ENCODE data around the gene LIMK1.
"Not testable (repeated sequence)": the region's sequence is repeated elsewhere in the genome, so short reads cannot be mapped to it uniquely, and the experiment has no call there.

Gene LIMK1

DNA sequence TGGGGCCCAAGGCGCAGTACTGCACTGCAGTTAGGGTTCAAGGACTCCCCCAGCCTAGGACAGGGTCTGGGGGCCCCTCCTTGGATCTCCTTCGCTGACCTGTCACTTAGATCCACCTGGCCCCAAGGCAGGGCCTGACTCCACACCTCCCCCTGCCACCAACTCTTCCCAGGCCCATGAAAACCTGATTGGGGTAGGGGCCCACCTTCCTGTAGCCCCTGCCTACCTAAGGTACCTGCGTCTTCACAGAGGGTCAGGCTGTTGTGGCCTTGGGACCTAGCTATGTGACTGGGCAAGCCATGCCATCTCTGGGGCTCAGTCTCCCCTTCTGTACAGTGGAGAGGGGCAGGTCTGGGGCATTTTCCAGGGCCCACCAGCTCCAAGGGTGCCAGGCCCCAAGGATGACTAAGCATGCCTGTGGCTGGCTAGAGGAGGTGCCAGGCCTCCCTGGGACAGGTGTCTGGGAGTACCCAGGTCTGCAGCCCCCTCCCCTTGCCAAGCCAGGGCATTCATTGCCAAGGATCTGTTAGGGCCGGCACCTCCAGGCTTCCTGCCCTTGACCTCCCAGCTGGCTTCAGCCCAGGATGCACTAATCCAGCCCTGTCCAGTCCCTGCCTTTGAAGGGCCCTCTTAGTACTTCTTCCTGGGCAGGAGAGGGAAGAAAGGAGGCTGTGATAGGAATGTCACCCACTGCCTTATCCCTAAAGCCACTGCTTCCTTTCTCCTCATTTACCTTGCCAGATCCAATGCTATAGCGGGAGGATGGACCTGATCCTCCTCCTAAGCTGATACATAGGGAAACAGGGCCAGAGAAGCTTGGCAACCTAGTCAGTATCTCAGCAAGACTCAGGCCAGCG lies 1.3 kb downstream of the LIMK1 start:
- no peak for DNase-seq (ENCODE audit: low spot score)

DNA sequence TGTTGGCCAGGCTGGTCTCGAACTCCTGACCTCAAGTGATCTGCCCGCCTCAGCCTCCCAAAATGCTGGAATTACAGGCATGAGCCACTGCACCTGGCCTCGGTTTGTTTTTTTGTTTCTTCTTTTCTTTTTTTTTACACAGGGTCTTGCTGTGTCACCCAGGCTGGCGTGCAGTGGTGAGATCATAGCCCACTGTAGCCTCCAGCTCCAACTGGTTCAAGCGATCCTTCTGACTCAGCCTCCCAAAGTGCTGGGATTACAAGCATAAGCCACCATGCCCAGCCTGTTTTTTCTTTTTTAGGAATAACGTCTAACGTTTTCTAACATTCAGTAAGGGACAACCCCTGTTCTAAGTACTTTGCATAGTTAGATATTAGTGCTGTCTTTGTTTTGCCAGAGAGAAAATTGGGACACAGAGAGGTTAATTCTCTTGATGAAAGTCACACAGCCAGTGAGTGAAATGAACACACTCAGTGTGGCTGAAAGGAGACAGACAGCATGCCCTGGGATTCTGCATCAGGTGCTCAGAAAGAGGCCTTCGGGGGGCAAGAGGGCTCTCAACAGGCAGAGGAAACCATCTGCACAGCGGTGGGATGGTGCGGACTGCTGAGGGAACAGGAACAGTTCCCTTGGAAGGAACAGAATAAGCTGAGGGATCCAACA lies 4.3 kb downstream of the LIMK1 start:
- no peak for DNase-seq (ENCODE audit: low spot score)

DNA sequence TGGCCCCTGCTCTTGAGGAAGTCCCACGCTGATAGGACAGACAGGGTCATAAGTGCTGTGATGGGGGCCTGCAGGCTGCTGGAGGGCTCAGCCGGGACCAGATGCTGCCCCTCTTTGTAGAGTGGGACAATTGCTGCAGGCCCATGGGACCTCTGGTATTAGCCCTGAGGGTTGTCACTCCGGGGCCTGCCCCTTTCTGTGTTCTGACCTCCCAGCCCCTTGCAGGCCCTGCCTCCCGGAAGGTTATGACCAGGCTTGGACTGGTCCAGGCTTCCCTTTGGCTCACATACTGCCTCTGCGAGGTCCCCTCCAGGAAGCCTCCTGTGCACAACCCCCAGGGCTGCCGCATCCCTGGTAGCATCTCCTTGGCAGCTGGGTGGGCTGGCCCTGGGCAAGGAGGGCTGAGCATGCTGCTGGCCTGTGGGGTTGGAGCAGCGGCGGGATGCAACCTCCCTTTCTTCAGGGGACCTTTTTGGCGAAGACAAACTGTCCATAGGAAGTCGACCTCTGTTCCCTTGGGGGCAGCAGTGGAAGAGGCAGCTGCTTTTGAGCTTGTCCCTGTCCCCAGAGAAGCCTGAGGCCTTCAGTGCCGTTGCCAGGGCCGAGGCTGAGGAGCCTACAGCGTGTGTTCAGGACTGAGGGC lies 8.8 kb downstream of the LIMK1 start:
- DNase-seq (ENCODE audit: low spot score), result no peak

DNA sequence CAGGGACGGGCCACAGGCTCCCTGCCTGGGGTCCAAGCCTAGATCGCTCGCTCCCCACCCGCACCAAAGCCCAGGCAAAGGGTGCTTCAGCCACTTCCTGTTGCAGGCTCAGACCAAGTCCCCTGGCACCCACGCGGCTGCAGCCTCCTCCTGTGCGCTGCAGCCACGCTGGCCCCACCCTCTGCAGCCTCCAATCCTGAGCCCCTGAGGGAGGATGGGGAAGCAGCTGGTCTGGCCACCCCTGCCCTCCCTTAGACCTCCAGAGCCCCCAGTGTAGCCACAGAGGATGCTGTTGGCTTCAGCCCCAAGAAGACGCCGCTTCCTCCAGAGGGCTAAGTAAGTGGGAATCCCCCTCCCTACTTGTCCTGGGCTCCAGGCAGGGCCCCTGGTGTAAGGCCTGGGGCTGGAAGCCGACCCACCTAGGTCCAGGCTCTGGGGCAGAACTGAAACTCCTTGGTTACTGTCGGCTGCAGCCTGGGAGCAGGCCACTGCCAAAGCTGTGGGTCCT lies 9.4 kb downstream of the LIMK1 start:
- DNase-seq (ENCODE audit: low spot score), result peak; percentile 27

DNA sequence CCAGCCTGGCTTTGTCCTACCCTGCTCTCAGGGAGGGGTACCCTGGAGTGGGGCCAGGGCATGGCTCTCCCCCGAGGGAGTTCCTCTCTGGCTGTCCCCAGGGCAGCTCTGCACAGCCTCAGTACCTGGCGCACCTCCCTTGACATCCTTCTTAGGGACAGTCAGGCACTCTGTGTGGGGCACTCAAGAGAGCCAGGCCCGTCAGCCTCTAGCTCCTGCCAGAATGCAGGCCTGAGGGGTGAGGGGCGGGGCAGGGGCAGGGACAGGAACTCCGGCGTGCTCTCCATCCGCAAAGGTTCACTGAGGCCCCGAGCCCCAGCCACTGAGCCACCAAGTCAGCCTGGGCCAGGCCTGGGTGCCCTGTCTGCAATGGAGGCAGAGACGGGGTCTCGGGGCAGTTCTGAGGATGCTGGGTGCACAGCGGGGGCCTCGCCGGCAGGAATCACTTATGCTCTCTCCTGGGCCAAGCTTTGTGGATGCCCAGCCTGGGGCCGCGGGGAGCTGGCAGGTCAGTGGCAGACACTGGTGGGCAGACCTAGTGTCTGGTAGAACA lies 10.1 kb downstream of the LIMK1 start:
- no peak for DNase-seq (ENCODE audit: low spot score)

DNA sequence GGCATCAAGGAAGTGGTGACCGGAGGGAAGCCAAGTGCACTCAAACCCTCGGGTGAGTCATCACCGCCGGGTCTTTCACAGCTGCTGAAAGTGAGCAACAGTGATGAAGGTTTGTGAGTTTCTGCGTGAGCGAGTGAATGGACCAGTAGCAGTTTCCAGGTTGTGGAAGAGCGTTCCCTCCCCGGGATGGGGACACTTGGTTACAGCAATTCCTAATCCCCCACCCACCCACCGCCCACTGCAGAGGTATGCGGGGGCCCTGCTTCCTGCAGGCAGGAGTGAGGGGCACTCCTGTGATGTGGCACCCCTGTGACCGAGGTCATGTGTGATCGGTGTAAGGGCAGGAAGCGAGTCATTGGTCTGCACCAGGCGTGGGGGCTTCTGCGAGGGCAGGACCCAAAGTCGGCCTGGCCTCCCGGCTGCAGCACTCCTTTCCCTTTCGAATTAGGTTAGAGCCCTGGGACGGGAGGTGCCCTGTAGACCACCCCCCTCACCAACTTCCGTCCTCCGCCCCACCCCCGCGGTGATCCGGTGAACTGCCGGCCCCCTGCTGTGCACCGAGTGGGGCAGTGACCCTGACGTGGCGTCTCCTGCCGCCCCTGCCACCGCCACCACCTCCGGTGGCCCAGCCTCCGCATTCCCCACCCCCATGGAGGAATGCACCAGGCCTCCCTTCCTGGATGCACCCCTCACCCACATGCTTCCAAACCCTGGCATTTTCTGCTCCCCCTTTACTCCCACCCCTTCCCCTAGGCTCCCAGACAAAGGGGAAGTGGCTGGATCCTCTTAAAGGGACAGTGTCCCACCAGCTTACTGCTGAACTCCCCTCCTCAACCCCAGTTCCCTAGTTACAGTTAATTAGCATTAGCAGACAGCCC lies 10.9 kb downstream of the LIMK1 start:
- peak; percentile 95 for DNase-seq (ENCODE audit: low spot score)

DNA sequence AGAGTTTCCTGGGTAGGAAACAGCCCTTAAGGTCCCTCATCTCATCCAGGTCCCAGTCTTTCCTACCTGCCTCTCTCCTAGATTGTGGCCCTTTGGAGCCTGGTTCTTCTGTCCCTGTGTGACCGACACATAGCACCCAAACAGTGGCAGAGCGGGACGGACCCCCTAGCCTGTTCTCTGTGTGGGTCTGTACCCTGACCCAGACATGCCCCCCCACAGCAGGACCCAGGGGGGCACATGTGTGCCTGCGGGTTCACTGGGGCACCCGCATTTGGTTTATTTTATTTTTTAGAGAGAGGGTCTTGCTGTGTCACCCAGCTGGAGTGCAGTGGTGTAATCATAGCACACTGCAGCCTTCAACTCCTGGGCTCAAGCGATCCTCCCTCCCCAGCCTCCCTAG lies 11.5 kb downstream of the LIMK1 start:
- DNase-seq (ENCODE audit: low spot score), result no peak

DNA sequence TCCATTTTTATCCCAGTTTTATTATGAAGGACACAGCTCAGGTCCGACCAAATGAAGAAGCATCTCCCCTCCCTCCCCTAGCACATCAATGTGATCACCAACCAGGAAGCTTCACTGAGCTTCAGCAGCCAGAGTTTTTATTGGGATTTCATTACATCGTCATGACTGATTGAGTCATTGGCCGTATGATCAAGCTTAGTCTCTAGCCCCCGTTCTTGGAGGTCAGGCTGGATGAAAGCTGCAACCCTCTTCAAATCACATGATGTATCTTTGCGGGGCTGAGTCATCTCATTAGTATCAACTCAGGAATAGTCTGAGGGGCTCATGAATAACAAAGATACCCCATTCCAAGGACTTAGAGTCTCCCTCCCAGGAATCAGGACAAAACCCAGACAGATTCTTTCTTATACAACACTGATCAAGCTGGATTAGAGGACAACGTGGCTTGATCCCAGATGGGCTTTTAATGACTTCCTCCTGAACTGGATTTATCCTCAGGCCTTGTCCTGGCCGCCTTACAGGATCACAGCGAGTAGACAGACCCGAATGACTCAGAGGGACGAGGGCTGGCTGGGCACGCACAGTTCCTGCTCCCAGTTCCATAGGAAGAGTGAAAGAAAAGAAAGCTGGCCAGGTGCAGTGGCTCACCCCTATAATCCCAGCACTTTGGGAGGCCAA lies 14.5 kb downstream of the LIMK1 start:
- DNase-seq (ENCODE audit: low spot score), result peak; percentile 97

DNA sequence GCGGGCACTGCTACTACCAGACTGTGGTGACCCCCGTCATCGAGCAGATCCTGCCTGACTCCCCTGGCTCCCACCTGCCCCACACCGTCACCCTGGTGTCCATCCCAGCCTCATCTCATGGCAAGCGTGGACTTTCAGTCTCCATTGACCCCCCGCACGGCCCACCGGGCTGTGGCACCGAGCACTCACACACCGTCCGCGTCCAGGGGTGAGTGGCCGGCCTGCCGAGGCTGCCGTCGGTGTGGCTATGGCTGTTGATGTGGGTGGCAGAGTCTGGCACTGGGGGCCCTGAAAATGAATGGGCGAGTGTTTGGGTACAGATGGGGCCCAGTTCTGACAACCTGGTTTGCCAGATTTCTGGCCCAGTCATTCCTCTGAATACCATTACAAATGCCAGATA lies 15.4 kb downstream of the LIMK1 start:
- no peak for DNase-seq (ENCODE audit: low spot score)

DNA sequence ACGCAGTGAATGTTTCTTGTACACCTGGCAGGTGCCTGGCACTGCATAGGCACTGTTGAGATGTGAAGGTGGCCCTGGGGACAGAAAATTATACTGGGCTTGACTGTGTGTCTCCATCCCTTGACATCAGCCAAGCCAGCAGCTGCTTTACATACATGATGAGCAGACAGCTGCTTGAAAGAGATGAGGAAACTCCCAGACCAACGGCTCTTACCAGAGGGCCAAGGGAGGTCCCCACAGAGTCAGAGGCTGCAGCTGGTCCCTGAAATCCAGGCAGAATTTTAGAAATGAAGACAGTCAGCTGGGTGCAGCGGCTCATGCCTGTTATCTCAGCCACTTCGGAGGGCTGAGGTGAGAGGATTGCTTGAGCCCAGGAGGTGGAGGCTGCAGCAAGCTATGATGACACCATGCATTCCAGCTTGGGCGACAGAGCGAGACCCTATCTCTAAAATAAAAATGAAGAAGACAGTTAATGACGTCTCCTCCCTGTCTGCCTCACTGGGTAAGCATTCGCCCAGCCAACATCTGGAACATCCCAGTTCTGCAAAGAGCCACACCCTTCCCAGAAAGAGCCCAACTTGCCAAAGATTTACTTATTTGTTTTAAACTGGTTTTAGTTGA lies 17.6 kb downstream of the LIMK1 start:
- DNase-seq (ENCODE audit: low spot score), result peak; percentile 65

DNA sequence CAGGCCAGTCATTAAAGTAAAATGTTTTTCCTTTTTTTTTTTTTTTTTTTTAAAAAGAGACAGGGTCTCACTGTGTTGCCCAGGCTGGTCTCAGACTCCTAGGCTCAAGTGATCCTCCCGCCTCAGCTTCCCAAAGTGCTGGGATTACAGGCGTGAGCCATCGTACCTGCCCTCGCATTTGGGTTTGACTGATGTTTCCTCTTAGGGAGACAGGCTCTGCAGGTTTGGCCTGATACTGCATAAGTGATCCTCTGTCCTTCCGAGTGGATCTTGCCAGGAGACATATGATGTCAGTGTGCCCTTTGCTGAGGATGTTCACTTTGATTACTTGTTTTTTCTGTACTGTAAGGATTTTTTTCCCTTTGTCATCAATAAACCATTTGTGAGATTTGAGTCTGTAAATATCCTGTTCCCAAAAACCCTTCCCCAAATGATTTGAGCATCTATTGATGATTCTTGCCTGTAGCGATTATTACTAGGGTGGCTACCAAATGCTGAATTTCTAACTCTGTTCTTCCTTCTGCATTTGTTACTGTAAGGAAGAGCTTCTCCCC lies 19.7 kb downstream of the LIMK1 start:
- no peak for DNase-seq (ENCODE audit: low spot score)

DNA sequence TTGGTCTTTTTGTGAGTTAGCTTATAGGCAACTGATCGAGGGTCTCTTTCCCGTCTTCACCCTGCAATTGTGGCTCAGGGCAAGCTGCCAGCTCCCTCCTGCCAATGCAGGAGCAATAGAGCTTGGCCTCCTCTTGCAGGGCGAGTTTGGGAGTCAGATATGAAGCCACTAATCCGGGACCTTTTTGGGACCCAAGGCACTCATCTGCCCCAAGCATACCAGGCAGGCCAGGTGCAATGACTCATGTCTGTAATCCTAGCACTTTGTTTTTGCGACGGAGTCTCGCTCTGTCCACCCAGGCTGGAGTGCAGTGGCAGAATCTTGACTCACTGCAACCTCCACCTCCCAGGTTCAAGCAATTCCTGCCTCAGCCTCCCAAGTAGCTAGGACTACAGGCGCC lies 21.1 kb downstream of the LIMK1 start:
- DNase-seq (ENCODE audit: low spot score), result no peak

DNA sequence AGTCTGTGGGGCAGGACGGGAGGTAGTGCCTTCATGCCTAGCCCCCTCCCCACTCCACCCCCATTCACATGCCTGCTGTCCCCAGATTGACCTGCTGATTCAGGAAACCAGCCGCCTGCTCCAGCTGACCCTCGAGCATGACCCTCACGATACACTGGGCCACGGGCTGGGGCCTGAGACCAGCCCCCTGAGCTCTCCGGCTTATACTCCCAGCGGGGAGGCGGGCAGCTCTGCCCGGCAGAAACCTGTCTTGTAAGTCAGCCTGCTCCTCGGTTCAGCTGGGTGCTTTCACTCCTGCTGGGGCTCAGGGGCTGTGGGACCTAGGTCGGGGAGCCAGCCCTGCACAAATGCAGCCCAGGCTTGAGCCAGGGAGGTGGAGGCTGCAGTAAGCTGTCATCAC lies 22.4 kb downstream of the LIMK1 start:
- DNase-seq (ENCODE audit: low spot score), result no peak

DNA sequence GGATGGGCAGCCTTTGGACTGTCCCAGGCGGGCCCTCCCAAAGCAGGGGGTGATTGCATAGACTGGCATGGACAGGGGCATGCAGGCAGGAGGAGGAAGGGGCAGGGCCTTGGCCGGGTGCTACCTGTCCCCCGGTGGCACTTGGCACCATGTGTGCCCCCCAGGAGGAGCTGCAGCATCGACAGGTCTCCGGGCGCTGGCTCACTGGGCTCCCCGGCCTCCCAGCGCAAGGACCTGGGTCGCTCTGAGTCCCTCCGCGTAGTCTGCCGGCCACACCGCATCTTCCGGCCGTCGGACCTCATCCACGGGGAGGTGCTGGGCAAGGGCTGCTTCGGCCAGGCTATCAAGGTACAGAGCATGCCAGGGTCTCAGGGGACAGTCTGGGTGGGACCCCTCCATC lies 23.2 kb downstream of the LIMK1 start:
- DNase-seq (ENCODE audit: low spot score), result no peak

DNA sequence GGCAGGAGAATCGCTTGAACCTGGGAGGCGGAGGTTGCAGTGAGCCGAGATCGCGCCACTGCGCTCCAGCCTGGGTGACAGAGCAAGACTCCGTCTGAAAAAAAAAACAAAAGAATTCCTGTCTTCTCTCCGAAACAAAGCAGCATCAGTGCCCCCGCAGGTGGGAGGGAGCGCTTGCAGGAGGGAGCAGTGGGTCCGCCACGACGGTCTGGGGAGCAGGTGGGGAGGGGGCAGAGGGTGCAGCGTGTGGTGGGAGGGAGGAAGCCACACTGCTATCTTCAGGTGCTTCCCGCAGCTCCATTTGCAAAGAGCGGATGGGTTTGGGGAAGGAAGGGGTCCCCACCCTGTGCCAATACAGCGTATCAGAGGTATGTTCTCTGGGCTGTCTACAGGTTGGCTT lies 31.7 kb downstream of the LIMK1 start:
- DNase-seq (ENCODE audit: low spot score), result no peak

DNA sequence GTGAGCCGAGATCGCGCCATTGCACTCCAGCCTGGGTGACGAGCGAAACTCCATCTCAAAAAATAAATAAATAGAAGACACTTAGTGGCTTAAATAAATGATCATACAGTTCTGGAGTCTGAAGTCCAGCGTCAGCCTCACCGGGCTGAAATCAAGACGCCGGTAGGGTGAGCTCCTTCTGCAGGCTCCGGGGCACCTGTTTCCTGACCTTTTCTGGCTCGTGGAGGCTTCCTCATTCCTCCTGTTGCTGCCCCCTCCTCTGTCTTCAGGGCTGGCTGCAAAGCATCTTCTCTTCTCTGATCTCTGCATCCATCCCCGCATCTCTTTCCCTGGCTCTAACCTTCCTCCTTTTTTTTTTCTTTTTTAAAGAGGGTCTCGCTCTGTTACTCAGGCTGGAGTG lies 32.8 kb downstream of the LIMK1 start:
- no peak for DNase-seq (ENCODE audit: low spot score)

DNA sequence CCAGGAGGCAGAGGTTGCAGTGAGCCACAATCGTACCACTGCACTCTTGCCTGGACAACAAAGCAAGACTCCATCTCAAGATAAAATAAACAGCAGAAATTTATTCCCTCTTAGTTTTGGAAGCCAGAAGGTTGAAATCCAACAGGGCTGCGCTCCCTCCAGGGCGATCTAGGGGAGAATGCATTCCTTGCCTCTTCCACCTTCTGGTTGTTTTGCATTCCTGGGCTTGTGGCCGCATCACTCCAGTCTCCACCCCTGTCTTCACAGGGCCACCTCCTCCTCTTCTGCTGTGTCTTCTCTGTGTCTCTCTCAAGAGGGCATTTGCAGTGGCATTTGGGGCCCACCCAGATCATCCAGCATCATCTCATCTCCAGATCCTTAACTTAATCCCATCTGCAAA lies 36.2 kb downstream of the LIMK1 start:
- no peak for DNase-seq (ENCODE audit: low spot score)

DNA sequence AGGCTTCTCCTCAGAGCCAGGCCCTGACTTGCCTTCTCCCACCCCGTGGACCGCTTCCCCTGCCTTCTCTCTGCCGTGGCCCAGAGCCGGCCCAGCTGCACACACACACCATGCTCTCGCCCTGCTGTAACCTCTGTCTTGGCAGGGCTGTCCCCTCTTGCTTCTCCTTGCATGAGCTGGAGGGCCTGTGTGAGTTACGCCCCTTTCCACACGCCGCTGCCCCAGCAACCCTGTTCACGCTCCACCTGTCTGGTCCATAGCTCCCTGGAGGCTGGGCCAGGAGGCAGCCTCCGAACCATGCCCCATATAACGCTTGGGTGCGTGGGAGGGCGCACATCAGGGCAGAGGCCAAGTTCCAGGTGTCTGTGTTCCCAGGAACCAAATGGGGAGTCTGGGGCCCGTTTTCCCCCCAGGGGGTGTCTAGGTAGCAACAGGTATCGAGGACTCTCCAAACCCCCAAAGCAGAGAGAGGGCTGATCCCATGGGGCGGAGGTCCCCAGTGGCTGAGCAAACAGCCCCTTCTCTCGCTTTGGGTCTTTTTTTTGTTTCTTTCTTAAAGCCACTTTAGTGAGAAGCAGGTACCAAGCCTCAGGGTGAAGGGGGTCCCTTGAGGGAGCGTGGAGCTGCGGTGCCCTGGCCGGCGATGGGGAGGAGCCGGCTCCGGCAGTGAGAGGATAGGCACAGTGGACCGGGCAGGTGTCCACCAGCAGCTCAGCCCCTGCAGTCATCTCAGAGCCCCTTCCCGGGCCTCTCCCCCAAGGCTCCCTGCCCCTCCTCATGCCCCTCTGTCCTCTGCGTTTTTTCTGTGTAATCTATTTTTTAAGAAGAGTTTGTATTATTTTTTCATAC lies 38.0 kb downstream of the LIMK1 start:
- DNase-seq (ENCODE audit: low spot score), result no peak

DNA sequence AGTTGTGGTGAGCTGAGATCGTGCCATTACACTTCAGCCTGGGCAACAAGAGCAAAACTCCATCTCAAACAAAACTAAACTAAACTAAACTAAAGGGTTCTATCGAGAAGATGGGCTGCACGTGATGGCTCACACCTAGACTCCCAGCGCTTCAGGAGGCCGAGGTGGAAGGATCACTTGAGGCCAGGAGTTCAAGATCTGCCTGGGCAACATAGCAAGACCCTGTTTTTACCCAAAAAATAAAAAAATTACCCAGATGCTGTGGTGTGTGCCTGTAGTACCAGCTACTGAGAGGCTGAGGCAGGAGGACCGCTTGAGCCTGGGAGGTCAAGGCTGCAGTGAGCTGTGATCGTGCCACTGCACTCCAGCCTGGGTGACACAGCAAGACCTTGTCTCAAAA lies 40.3 kb downstream of the LIMK1 start:
- not testable (repeated sequence) for DNase-seq (ENCODE audit: low spot score)
